Measurements from ENCODE around the gene ACTBL2. TPM values are rescaled to one million over a fixed set of nuclear protein-coding genes. Genes with fewer than 3 reads are reported as not detected.

Gene ACTBL2
- total and polyA plus RNA-seq, 2 of the 13 experiments (the other 11 are each of a cell fraction or from before 2014, with no cell fraction given): not detected

DNA sequence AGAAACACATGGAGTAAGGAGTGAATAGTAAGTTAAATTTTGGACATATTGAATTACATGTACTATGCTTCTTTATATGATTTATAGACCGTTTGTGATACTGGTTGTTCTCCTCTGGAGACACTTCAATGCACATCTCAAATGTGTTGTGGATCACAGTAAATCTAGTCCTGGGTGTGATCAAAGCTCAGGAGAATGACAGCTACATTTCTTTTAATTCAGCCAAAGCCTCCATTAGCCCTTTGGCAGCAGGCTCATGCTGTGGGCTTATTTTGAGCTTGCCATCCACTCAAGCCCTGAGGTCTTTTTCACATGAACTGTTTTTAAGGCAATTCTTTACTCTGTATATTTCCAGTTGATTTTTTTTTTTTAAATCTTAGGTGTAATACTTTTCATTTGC is 34.6 kb upstream of the ACTBL2 start (continued):
- TF ChIP-seq, protein P1, sequence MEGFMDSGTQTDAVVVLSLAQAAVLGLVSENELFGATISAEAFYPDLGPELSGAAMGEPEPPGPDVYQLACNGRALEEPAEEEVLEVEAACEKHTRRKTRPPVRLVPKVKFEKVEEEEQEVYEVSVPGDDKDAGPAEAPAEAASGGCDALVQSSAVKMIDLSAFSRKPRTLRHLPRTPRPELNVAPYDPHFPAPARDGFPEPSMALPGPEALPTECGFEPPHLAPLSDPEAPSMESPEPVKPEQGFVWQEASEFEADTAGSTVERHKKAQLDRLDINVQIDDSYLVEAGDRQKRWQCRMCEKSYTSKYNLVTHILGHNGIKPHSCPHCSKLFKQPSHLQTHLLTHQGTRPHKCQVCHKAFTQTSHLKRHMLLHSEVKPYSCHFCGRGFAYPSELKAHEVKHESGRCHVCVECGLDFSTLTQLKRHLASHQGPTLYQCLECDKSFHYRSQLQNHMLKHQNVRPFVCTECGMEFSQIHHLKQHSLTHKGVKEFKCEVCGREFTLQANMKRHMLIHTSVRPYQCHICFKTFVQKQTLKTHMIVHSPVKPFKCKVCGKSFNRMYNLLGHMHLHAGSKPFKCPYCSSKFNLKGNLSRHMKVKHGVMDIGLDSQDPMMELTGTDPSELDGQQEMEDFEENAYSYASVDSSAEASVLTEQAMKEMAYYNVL (CRISPR knock-in tag; IDR thresholded peaks at IDR 0.05; ENCODE audit: borderline replicate concordance): no peak
- TF ChIP-seq ZNF225 (CRISPR knock-in tag; IDR thresholded peaks at IDR 0.05) (no peak), ZNF33B (CRISPR knock-in tag; IDR thresholded peaks at IDR 0.05) (no peak)
- TF ChIP-seq, protein P2, sequence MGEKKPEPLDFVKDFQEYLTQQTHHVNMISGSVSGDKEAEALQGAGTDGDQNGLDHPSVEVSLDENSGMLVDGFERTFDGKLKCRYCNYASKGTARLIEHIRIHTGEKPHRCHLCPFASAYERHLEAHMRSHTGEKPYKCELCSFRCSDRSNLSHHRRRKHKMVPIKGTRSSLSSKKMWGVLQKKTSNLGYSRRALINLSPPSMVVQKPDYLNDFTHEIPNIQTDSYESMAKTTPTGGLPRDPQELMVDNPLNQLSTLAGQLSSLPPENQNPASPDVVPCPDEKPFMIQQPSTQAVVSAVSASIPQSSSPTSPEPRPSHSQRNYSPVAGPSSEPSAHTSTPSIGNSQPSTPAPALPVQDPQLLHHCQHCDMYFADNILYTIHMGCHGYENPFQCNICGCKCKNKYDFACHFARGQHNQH (CRISPR knock-in tag; IDR thresholded peaks at IDR 0.05): no peak
- TF ChIP-seq, protein P3, sequence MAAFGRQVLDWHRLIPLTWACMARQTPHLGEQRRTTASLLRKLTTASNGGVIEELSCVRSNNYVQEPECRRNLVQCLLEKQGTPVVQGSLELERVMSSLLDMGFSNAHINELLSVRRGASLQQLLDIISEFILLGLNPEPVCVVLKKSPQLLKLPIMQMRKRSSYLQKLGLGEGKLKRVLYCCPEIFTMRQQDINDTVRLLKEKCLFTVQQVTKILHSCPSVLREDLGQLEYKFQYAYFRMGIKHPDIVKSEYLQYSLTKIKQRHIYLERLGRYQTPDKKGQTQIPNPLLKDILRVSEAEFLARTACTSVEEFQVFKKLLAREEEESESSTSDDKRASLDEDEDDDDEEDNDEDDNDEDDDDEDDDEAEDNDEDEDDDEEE (CRISPR knock-in tag; IDR thresholded peaks at IDR 0.05): no peak
- TF ChIP-seq, protein P4, sequence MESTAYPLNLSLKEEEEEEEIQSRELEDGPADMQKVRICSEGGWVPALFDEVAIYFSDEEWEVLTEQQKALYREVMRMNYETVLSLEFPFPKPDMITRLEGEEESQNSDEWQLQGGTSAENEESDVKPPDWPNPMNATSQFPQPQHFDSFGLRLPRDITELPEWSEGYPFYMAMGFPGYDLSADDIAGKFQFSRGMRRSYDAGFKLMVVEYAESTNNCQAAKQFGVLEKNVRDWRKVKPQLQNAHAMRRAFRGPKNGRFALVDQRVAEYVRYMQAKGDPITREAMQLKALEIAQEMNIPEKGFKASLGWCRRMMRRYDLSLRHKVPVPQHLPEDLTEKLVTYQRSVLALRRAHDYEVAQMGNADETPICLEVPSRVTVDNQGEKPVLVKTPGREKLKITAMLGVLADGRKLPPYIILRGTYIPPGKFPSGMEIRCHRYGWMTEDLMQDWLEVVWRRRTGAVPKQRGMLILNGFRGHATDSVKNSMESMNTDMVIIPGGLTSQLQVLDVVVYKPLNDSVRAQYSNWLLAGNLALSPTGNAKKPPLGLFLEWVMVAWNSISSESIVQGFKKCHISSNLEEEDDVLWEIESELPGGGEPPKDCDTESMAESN (CRISPR knock-in tag; conservative IDR thresholded peaks at IDR 0.05): no peak

DNA sequence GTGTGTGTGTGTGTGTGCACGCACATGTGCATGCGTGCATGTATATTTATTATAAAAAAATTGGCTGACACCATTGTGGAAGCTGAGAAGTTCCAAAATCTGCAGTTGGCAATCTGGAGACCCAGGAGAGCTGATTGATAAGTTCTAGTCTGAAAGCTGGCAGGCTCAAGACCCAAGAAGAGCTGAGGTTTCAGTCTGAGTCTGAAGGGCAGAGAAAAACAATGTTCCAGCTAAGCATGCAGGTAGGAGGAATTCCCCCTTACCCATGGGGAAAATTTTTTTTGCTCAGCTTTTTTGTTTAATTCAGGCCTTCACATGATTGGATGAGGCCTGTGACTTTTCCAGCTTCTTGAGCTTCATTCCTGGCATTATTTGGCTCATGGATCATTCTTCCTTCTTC is 31.2 kb upstream of the ACTBL2 start:
- no peak overlapping the region for H3K9ac ChIP-seq (ENCODE audit: insufficient read depth, low read depth, low read length)
- DNase-seq (ENCODE audit: low spot score): no peak
- no peaks in the 10 kb centered on the region for H3K4me1 ChIP-seq (ENCODE audit: insufficient read depth, low read length)
- no peaks in the 10 kb centered on the region for H3K27me3 ChIP-seq (ENCODE audit: control insufficient read depth in 1 of 2, insufficient read depth in 2 of 2, low read length in 2 of 2)
- no peaks in the 10 kb centered on the region for H3K9me3 ChIP-seq (ENCODE audit: low read length)
- in situ Hi-C loops (cut with HindIII; ENCODE audit: extremely low pct_ligation_motif_present, low pct_unique_long_range_greater_than_20kb): loop anchor here (25.0 kb wide), 1 partner anchor 949 kb away; the partner anchor contains the start of gene PLK2
- H3K79me2 ChIP-seq (ENCODE audit: insufficient read depth, low read length): no peaks in the 10 kb centered on the region
- ATAC-seq: no peak
- no peak overlapping the region for H3K4me2 ChIP-seq (ENCODE audit: low read depth, low read length)
- intact Hi-C loops (cut with micrococcal nuclease; ENCODE audit: unreplicated experiment): no loop called here
- BruUV-seq (replicated peaks): no TSS peak
- H2AFZ ChIP-seq (ENCODE audit: low read length): no peak overlapping the region
- ChIA-PET CTCF (ENCODE audit: low intra/inter-chr PET ratio, low total read pairs) (no interaction called here), POLR2A (no interaction called here)
- no peak for FAIRE-seq
- H4K20me1 ChIP-seq (ENCODE audit: insufficient read depth, low read length): no peaks in the 10 kb centered on the region
- WGBS (ENCODE audit: low lambda C conversion rate): 21% methylated on average over 2 of the region's 2 CpGs
- no peaks in the 10 kb centered on the region for H3K36me3 ChIP-seq (replicated peaks in 1 of 2; ENCODE audit: control insufficient read depth in 1 of 2, insufficient read depth in 2 of 2, low read length in 2 of 2)
- no peak overlapping the region for H3K27ac ChIP-seq (ENCODE audit: extremely low read length, insufficient read depth, low read length)
- H3K4me3 ChIP-seq (replicated peaks in 1 of 3; ENCODE audit: insufficient read depth in 1 of 3, low read depth in 2 of 3, low read length in 3 of 3): no peak overlapping the region
- TF ChIP-seq, protein P5, sequence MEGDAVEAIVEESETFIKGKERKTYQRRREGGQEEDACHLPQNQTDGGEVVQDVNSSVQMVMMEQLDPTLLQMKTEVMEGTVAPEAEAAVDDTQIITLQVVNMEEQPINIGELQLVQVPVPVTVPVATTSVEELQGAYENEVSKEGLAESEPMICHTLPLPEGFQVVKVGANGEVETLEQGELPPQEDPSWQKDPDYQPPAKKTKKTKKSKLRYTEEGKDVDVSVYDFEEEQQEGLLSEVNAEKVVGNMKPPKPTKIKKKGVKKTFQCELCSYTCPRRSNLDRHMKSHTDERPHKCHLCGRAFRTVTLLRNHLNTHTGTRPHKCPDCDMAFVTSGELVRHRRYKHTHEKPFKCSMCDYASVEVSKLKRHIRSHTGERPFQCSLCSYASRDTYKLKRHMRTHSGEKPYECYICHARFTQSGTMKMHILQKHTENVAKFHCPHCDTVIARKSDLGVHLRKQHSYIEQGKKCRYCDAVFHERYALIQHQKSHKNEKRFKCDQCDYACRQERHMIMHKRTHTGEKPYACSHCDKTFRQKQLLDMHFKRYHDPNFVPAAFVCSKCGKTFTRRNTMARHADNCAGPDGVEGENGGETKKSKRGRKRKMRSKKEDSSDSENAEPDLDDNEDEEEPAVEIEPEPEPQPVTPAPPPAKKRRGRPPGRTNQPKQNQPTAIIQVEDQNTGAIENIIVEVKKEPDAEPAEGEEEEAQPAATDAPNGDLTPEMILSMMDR (CRISPR knock-in tag; IDR thresholded peaks at IDR 0.05): no peak
- no peak for TF ChIP-seq SALL1 (CRISPR knock-in tag; IDR thresholded peaks at IDR 0.05)
- no peak for TF ChIP-seq ZNF619 (CRISPR knock-in tag; IDR thresholded peaks at IDR 0.05)
- TF ChIP-seq PAX8 (CRISPR knock-in tag; IDR thresholded peaks at IDR 0.05; ENCODE audit: borderline replicate concordance): no peak
- TF ChIP-seq ZFP36 (IDR thresholded peaks at IDR 0.05; ENCODE audit: borderline replicate concordance, low read depth, low read length, partially characterized antibody): no peak

Measured in HepG2 (cell line).